ENCODE measurements around the gene TOR1AIP2. TPM values are rescaled to one million over a fixed set of nuclear protein-coding genes. Genes with fewer than 3 reads are reported as not detected.

Gene TOR1AIP2
- total RNA-seq, 1 experiment from 2014 or later, result 142 TPM

DNA sequence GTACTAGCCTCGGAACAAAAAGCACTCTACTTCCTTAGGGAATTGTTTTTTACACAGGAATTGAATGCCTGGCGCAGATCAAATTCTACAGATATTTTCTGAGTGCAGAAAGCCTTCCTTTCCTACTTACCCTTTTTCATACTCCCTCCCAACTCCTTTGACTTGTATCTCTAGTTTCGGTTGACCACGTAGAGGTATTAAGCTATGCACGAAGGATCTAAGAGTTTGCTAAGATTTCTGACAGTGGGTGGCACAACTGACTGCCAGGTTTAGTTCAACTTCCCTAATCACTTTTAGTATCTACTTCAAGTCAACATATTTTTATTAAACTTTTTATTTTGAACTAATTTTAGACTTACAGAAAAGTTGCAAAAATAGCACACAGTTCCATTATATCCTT lies 5.0 kb downstream of the TOR1AIP2 start:
- CTCF ChIA-PET, result no interaction called here
- H3K36me3 ChIP-seq (ENCODE audit: low read depth), result peaks cover 62% of the 10 kb centered on the region
- intact Hi-C loops (cut with micrococcal nuclease; ENCODE audit: unreplicated experiment), result no loop called here

DNA sequence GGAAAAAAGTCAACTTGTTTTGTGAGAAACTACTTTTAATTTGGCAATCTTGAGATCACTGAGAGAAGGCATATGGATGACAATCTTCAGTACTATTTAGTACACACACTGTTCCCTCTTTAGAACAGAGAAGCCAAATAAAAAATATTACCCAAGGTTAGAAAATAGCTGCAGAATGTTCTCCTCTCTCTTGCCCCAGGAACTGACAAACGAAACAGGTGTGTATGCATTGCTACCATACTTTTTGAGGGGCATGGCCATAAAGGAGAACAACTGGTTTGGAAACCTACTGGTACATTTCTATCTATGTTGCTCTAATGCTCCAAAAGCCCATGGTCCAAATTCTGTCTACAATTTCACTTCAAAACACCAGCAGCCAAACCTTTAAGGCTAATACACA lies 5.7 kb downstream of the TOR1AIP2 start:
- CTCF ChIA-PET, result no interaction called here
- H3K36me3 ChIP-seq (ENCODE audit: low read depth), result peaks cover 66% of the 10 kb centered on the region
- no peak overlapping the region for H2AFZ ChIP-seq
- peaks cover 96% of the 10 kb centered on the region for H4K20me1 ChIP-seq (ENCODE audit: insufficient read depth)
- no peaks in the 10 kb centered on the region for H3K9me2 ChIP-seq (ENCODE audit: insufficient read depth)
- H3K4me3 ChIP-seq, result no peak overlapping the region
- H3K79me2 ChIP-seq (ENCODE audit: low read depth), result peaks cover 93% of the 10 kb centered on the region
- no peaks in the 10 kb centered on the region for H3K27me3 ChIP-seq (ENCODE audit: insufficient read depth, low read depth)
- BruUV-seq (replicated peaks), result no TSS peak
- intact Hi-C loops (cut with micrococcal nuclease; ENCODE audit: unreplicated experiment), result no loop called here
- H3K9me3 ChIP-seq (ENCODE audit: insufficient read depth, low read depth), result no peaks in the 10 kb centered on the region
- peaks cover 19% of the 10 kb centered on the region for H3K4me1 ChIP-seq (replicated peaks; ENCODE audit: insufficient read depth)
- H3K27ac ChIP-seq, result no peak overlapping the region
- H3K4me2 ChIP-seq, result no peak overlapping the region
- H3F3A ChIP-seq (ENCODE audit: insufficient read depth, low read depth), result peaks cover 16% of the 10 kb centered on the region
- POLR2A ChIA-PET (ENCODE audit: unreplicated experiment), result interaction anchor here (0.5 to 0.7 kb wide), 2 partner anchors 172 to 279 kb away, joined by 4 to 7 read pairs; no protein-coding TSS in a partner anchor
- DNase-seq, result no peak
- TF ChIP-seq, protein P1, sequence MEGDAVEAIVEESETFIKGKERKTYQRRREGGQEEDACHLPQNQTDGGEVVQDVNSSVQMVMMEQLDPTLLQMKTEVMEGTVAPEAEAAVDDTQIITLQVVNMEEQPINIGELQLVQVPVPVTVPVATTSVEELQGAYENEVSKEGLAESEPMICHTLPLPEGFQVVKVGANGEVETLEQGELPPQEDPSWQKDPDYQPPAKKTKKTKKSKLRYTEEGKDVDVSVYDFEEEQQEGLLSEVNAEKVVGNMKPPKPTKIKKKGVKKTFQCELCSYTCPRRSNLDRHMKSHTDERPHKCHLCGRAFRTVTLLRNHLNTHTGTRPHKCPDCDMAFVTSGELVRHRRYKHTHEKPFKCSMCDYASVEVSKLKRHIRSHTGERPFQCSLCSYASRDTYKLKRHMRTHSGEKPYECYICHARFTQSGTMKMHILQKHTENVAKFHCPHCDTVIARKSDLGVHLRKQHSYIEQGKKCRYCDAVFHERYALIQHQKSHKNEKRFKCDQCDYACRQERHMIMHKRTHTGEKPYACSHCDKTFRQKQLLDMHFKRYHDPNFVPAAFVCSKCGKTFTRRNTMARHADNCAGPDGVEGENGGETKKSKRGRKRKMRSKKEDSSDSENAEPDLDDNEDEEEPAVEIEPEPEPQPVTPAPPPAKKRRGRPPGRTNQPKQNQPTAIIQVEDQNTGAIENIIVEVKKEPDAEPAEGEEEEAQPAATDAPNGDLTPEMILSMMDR (conservative IDR thresholded peaks at IDR 0.05), result no peak
- no peak for TF ChIP-seq EZH2 (IDR thresholded peaks at IDR 0.05; ENCODE audit: low read depth)

More for the DNA sequence above, 5.0 kb downstream of the TOR1AIP2 start:
- no peak overlapping the region for H3K27ac ChIP-seq
- no TSS peak for BruUV-seq (replicated peaks)
- no peak overlapping the region for H3K4me2 ChIP-seq
- H3K9me3 ChIP-seq (ENCODE audit: insufficient read depth, low read depth), result no peaks in the 10 kb centered on the region
- DNase-seq, result no peak
- H3K79me2 ChIP-seq (ENCODE audit: low read depth), result peaks cover 93% of the 10 kb centered on the region
- H3K4me3 ChIP-seq, result no peak overlapping the region
- H4K20me1 ChIP-seq (ENCODE audit: insufficient read depth), result peaks cover 89% of the 10 kb centered on the region
- no peaks in the 10 kb centered on the region for H3K27me3 ChIP-seq (ENCODE audit: insufficient read depth, low read depth)
- H3F3A ChIP-seq (ENCODE audit: insufficient read depth, low read depth), result peaks cover 16% of the 10 kb centered on the region
- POLR2A ChIA-PET (ENCODE audit: unreplicated experiment), result interaction anchor here (0.7 kb wide), 1 partner anchor 171 kb away, joined by 7 read pairs; no protein-coding TSS in a partner anchor
- TF ChIP-seq, protein P1 (conservative IDR thresholded peaks at IDR 0.05), result no peak
- H3K4me1 ChIP-seq (replicated peaks; ENCODE audit: insufficient read depth), result peaks cover 19% of the 10 kb centered on the region
- no peak overlapping the region for H2AFZ ChIP-seq
- no peaks in the 10 kb centered on the region for H3K9me2 ChIP-seq (ENCODE audit: insufficient read depth)

DNA sequence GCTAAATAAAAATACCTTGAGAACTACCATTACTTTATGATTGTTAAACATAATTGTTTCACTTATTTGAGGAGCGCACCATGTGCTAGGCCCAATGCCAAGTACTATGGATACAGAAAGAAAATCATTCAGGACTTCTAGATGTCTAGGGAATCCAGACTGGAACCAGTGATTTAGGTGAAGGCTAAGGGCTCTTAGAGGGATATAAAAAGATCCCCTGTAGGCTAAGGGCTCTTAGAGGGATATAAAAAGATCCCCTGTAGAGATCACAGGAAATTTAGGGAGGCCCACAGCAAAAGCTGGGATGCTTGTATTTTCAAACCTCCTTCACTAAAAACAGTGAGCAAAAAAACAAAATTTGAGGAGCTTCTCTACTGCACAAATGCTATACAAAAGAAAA lies 6.7 kb downstream of the TOR1AIP2 start:
- no peak overlapping the region for H3K27ac ChIP-seq
- H3K79me2 ChIP-seq (ENCODE audit: low read depth), result peaks cover 92% of the 10 kb centered on the region
- peaks cover 75% of the 10 kb centered on the region for H3K36me3 ChIP-seq (ENCODE audit: low read depth)
- ChIA-PET CTCF (no interaction called here), POLR2A (ENCODE audit: unreplicated experiment) (no interaction called here)
- H3K4me1 ChIP-seq (replicated peaks; ENCODE audit: insufficient read depth), result peaks cover 15% of the 10 kb centered on the region
- intact Hi-C loops (cut with micrococcal nuclease; ENCODE audit: unreplicated experiment), result no loop called here
- H3F3A ChIP-seq (ENCODE audit: insufficient read depth, low read depth), result peaks cover 6% of the 10 kb centered on the region
- TF ChIP-seq, protein P1 (conservative IDR thresholded peaks at IDR 0.05), result no peak
- no peak for TF ChIP-seq EZH2 (IDR thresholded peaks at IDR 0.05; ENCODE audit: low read depth)
- peaks cover 98% of the 10 kb centered on the region for H4K20me1 ChIP-seq (ENCODE audit: insufficient read depth)
- no peak overlapping the region for H2AFZ ChIP-seq
- H3K27me3 ChIP-seq (ENCODE audit: insufficient read depth, low read depth), result no peaks in the 10 kb centered on the region
- no peaks in the 10 kb centered on the region for H3K9me2 ChIP-seq (ENCODE audit: insufficient read depth)
- no peak overlapping the region for H3K4me2 ChIP-seq
- H3K9me3 ChIP-seq (ENCODE audit: insufficient read depth, low read depth), result no peaks in the 10 kb centered on the region
- no peak overlapping the region for H3K4me3 ChIP-seq
- BruUV-seq (replicated peaks), result no TSS peak
- no peak for DNase-seq

Data from PC-9 (cell line).